Peyer's patch (tissue), 4 donors: ENCODE results near the gene SYPL2. TPM values are rescaled to one million over a fixed set of nuclear protein-coding genes. Genes with fewer than 3 reads are reported as not detected.

Source experiments
- DNase-seq, 3 donors: peaks; one replicate each; pipeline ENCODE4 v3.0.0-alpha.2; 2017 to 2019
- H3K27ac ChIP-seq, 4 donors: fragments of 200-600 bp; sonication (generic); one replicate each; pipeline ENCODE4 v1.5.1; 2016 to 2019
- H3K27me3 ChIP-seq, 2 donors: fragments of 200-600 bp; sonication (generic); one replicate each; pipeline ENCODE4 v1.5.1; 2019
- H3K36me3 ChIP-seq, 3 donors: fragments of 200-600 bp; sonication (generic); one replicate each; pipeline ENCODE4 v1.5.1; 2016 to 2019
- H3K4me1 ChIP-seq, 4 donors: fragments of 200-600 bp; sonication (generic); one replicate each; pipeline ENCODE4 v1.5.1; 2016 to 2019
- H3K4me3 ChIP-seq, 4 donors: fragments of 200-600 bp; sonication (generic); 1 replicate in 3 of 4; 2 replicates in 1 of 4; pipeline ENCODE4 v1.5.1; 2016 to 2019; ENCODE audit warnings: mild to moderate bottlenecking in 1 of 4
- H3K9me3 ChIP-seq, 4 donors: fragments of 200-600 bp; sonication (generic); one replicate each; pipeline ENCODE4 v1.5.1; 2016 to 2019; ENCODE audit warnings: mild to moderate bottlenecking in 1 of 4
- POLR2A ChIP-seq, 2 donors: fragments of 450-650 bp; IDR thresholded peaks; one replicate each; pipeline ENCODE4 v1.5.1; 2017; ENCODE audit warnings: antibody characterized with exemption in 2 of 2, mild to moderate bottlenecking in 2 of 2, moderate library complexity in 2 of 2
- total RNA-seq, 4 donors: library from RNA; depleted of rRNA; stranded (reverse); fragments of >200 nt; gene quantifications; one replicate each; pipeline ENCODE4 v1.1.0, GENCODE V29; 2016
- TF ChIP-seq, protein P1 (sequence below), 6 experiments: fragments of 450-650 bp in 4 of 6; fragments of 200-600 bp in 2 of 6; sonication (generic) in 1 of 6; IDR thresholded peaks; one replicate each; pipeline ENCODE4 v1.5.1; 2017 to 2019; ENCODE audit warnings: antibody characterized with exemption in 6 of 6, mild to moderate bottlenecking in 3 of 6, moderate library complexity in 1 of 6

SYPL2 gene
- total RNA-seq, 4 donors from 2014 or later: 0.67 TPM; not detected in 3

DNA sequence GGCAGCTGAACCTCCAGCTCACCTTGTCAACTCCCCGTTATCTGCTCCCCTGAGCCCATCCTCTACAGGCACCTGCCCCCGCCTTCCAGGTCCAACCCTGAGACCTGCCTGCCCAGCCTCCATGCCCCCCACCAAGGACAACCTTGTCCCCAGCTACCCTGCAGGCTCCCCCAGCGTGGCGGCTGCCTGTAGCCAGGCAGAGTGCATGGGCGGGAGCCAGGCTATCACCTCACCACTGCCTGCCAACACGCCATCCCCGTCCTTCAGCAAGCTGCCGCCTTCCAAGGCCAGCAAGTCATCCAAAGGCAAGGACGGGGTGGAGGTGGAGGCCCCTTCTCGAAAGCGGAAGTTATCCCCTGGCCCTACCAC lies 24.6 kb downstream of the SYPL2 start:
- no peak for DNase-seq
- Histone ChIP-seq H3K4me3 (no peak overlapping the region), H3K27ac (no peak overlapping the region), H3K27me3 (no peaks in the 10 kb centered on the region), H3K9me3 (no peaks in the 10 kb centered on the region), H3K4me1 (peaks cover 2 to 21% (median 9%) of the 10 kb centered on the region in 4 donors), H3K36me3 (peaks cover 0 to 22% (median 0%) of the 10 kb centered on the region in 3 donors)
- no peak for TF ChIP-seq POLR2A (IDR thresholded peaks at IDR 0.05)
- TF ChIP-seq, protein P1, sequence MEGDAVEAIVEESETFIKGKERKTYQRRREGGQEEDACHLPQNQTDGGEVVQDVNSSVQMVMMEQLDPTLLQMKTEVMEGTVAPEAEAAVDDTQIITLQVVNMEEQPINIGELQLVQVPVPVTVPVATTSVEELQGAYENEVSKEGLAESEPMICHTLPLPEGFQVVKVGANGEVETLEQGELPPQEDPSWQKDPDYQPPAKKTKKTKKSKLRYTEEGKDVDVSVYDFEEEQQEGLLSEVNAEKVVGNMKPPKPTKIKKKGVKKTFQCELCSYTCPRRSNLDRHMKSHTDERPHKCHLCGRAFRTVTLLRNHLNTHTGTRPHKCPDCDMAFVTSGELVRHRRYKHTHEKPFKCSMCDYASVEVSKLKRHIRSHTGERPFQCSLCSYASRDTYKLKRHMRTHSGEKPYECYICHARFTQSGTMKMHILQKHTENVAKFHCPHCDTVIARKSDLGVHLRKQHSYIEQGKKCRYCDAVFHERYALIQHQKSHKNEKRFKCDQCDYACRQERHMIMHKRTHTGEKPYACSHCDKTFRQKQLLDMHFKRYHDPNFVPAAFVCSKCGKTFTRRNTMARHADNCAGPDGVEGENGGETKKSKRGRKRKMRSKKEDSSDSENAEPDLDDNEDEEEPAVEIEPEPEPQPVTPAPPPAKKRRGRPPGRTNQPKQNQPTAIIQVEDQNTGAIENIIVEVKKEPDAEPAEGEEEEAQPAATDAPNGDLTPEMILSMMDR (IDR thresholded peaks at IDR 0.05): no peak

- Histone ChIP-seq H3K4me3 (no peak overlapping the region), H3K27me3 (no peaks in the 10 kb centered on the region), H3K9me3 (no peaks in the 10 kb centered on the region), H3K36me3 (peaks cover 0 to 26% (median 0%) of the 10 kb centered on the region in 3 donors), H3K4me1 (peaks cover 2 to 21% (median 9%) of the 10 kb centered on the region in 4 donors), H3K27ac (no peak overlapping the region)
- TF ChIP-seq, protein P1 (IDR thresholded peaks at IDR 0.05): no peak
- no peak for TF ChIP-seq POLR2A (IDR thresholded peaks at IDR 0.05)
- DNase-seq: no peak
These were observed 25.0 kb downstream of the SYPL2 start for GRCh38 chr1:109491372-109491771.

DNA sequence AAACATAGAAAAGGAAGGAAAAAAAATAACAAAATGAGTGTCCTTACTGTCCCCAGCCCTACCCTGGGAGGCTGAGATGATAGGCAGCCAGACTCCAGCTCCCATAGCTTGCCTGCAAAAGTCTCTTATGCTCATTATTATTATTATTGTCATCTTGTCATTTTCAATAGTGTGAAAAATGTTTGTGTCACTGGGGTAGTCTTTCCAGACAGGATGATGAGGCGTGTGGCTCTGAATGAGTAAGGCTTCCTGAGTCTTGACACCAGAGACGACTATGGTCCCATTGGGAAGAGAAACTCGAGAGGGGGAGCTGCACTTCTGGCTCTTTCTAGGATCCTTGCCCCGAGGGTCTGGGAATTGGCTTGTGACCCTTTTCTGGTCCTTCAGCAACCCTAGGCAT lies 26.4 kb downstream of the SYPL2 start:
- no peak overlapping the region for H3K27ac ChIP-seq
- TF ChIP-seq, protein P1 (IDR thresholded peaks at IDR 0.05): no peak
- no peak for TF ChIP-seq POLR2A (IDR thresholded peaks at IDR 0.05)
- H3K27me3 ChIP-seq: no peaks in the 10 kb centered on the region
- no peaks in the 10 kb centered on the region for H3K9me3 ChIP-seq
- peaks cover 2 to 28% (median 9%) of the 10 kb centered on the region in 4 donors for H3K4me1 ChIP-seq
- peaks cover 0 to 36% (median 0%) of the 10 kb centered on the region in 3 donors for H3K36me3 ChIP-seq
- DNase-seq: no peak
- no peak overlapping the region for H3K4me3 ChIP-seq

DNA sequence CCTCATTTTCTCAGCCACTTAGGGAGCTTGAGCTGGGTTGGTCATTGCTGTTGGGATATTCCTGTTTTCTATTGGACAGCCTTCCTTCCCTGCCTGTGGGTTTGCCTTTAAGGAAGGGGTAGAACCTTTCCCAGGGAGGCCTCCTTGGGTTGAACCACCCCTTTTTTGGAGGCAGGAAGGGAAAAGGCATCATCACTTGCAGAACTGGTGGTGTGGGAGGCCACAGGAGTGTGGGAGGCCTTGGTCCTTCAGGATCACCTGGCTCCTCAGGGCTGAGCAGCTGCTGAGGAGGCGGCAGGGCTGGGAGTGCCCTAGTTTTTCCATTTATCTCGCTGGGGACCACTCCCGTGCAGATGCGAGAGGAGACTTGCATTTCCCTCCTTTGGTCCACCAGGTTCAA lies 26.9 kb downstream of the SYPL2 start:
- Histone ChIP-seq H3K9me3 (no peaks in the 10 kb centered on the region), H3K27ac (no peak overlapping the region), H3K4me3 (peak overlapping the region in 1 of 4 donors; percentile 99), H3K4me1 (peaks cover 2 to 32% (median 9%) of the 10 kb centered on the region in 4 donors), H3K27me3 (no peaks in the 10 kb centered on the region), H3K36me3 (peaks cover 0 to 35% (median 0%) of the 10 kb centered on the region in 3 donors)
- no peak for DNase-seq
- TF ChIP-seq POLR2A (IDR thresholded peaks at IDR 0.05): no peak
- TF ChIP-seq, protein P1 (IDR thresholded peaks at IDR 0.05): no peak

DNA sequence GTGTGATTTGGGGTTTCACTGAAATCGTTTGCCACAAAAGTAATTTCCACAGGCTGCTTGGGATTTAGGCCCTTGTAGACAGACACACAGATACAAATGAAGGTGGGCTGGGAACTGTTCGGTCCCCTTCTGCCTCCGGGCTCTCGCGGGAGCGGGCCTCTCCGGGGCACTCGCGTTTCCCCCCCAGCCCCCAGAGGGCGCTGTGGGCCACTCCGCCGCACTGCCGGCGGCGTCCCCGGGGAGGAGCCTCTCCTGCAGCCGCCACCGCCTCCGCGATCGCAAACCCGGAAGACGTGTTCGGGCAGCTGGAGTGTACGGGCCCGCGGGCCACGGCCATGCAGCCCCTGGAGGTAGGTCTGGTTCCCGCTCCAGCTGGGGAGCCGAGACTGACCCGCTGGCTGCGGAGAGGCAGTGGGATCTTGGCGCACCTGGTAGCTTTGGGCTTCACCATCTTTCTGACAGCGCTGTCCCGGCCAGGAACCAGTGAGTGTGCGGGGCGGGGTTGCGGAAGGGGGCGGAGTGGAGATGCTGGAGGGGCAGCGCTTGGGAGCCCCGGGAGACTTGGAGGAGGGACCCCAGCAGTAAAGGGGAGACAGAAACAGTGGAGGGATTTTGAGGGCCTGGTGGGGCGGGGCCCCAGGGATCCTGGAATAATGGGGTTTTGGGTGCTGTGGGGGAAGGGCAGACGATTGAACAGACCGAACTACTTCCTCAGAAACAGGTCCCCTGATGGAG lies 27.6 kb downstream of the SYPL2 start, which contains the start of gene CYB561D1:
TSS of gene CYB561D1 (plus strand) at position 290 of the 735 bp plus-strand sequence. CDS start at position 336, 46 bp downstream.
- Histone ChIP-seq H3K36me3 (peaks cover 0 to 28% (median 0%) of the 10 kb centered on the region in 3 donors), H3K27ac (peak within 1 kb of the TSS; percentile 67 to 96 (median 80)), H3K4me1 (peaks cover 2 to 37% (median 9%) of the 10 kb centered on the region in 4 donors), H3K27me3 (no peaks in the 10 kb centered on the region), H3K9me3 (no peaks in the 10 kb centered on the region), H3K4me3 (peak within 1 kb of the TSS; percentile 76 to 99 (median 86))
- peak; percentile 65 to 77 for TF ChIP-seq POLR2A (IDR thresholded peaks at IDR 0.05)
- TF ChIP-seq, protein P1 (IDR thresholded peaks at IDR 0.05): peak; percentile 87 to 96 (median 94)
- DNase-seq: peak; percentile 85 to 94 (median 92)
